ENCODE results near the gene PLEKHG7. TPM values are rescaled to one million over a fixed set of nuclear protein-coding genes. Genes with fewer than 3 reads are reported as not detected.

The PLEKHG7 gene
- total RNA-seq, 2 donors from 2014 or later = not detected

- WGBS, 2 experiments (ENCODE audit: insufficient coverage in 1 of 2, insufficient read length in 1 of 2) = 89 to 91% methylated on average over 2 to 4 of the region's 4 CpGs
- H3K27ac ChIP-seq (ENCODE audit: low read depth, low read length) = no peak overlapping the region
- no peaks in the 10 kb centered on the region for H3K27me3 ChIP-seq (ENCODE audit: control insufficient read depth, insufficient read depth, low read length, poor library complexity, severe bottlenecking)
- no peak for TF ChIP-seq CTCF (conservative IDR thresholded peaks at IDR 0.05)
- peak; percentile 67 for DNase-seq
- Mint-ChIP-seq H3K4me1 (no peaks in the 10 kb centered on the region), H3K9me3 (no peaks in the 10 kb centered on the region), H3K27me3 (ENCODE audit: insufficient read depth) (no peaks in the 10 kb centered on the region), H3K4me3 (no peak overlapping the region), H3K36me3 (ENCODE audit: low read depth) (no peaks in the 10 kb centered on the region), H3K27ac (no peak overlapping the region)
- H3K4me1 ChIP-seq (ENCODE audit: control insufficient read depth, insufficient read depth, low read length) = no peaks in the 10 kb centered on the region
- H3K36me3 ChIP-seq (ENCODE audit: control insufficient read depth, insufficient read depth, low read length) = no peaks in the 10 kb centered on the region
- no peak overlapping the region for H3K9ac ChIP-seq (ENCODE audit: extremely low read depth, low read length, poor library complexity, severe bottlenecking)
- H3K9me3 ChIP-seq (ENCODE audit: control insufficient read depth, low read length) = no peaks in the 10 kb centered on the region
- H3K4me3 ChIP-seq (ENCODE audit: low read length) = no peak overlapping the region
These were observed 36.3 kb downstream of the PLEKHG7 start for GRCh38 chr12:92739113-92739512.

- Mint-ChIP-seq H3K4me1 (no peaks in the 10 kb centered on the region), H3K36me3 (ENCODE audit: low read depth) (no peaks in the 10 kb centered on the region), H3K27ac (no peak overlapping the region), H3K27me3 (ENCODE audit: insufficient read depth) (no peaks in the 10 kb centered on the region), H3K9me3 (no peaks in the 10 kb centered on the region), H3K4me3 (no peak overlapping the region)
- Histone ChIP-seq H3K27ac (ENCODE audit: low read depth, low read length) (no peak overlapping the region), H3K27me3 (ENCODE audit: control insufficient read depth, insufficient read depth, low read length, poor library complexity, severe bottlenecking) (no peaks in the 10 kb centered on the region), H3K9ac (ENCODE audit: extremely low read depth, low read length, poor library complexity, severe bottlenecking) (no peak overlapping the region), H3K36me3 (ENCODE audit: control insufficient read depth, insufficient read depth, low read length) (no peaks in the 10 kb centered on the region), H3K9me3 (ENCODE audit: control insufficient read depth, low read length) (no peaks in the 10 kb centered on the region), H3K4me3 (ENCODE audit: low read length) (no peak overlapping the region), H3K4me1 (ENCODE audit: control insufficient read depth, insufficient read depth, low read length) (no peaks in the 10 kb centered on the region)
- DNase-seq = no peak
- TF ChIP-seq CTCF (conservative IDR thresholded peaks at IDR 0.05) = no peak
These were observed 37.6 kb downstream of the PLEKHG7 start for GRCh38 chr12:92740411-92740810.

GRCh38 chr12:92743026-92743425 lies 40.2 kb downstream of the PLEKHG7 start:
- no peak for TF ChIP-seq CTCF (conservative IDR thresholded peaks at IDR 0.05)
- Histone ChIP-seq H3K9ac (ENCODE audit: extremely low read depth, low read length, poor library complexity, severe bottlenecking) (no peak overlapping the region), H3K27ac (ENCODE audit: low read depth, low read length) (no peak overlapping the region), H3K27me3 (ENCODE audit: control insufficient read depth, insufficient read depth, low read length, poor library complexity, severe bottlenecking) (no peaks in the 10 kb centered on the region), H3K36me3 (ENCODE audit: control insufficient read depth, insufficient read depth, low read length) (no peaks in the 10 kb centered on the region), H3K4me1 (ENCODE audit: control insufficient read depth, insufficient read depth, low read length) (no peaks in the 10 kb centered on the region), H3K4me3 (ENCODE audit: low read length) (no peak overlapping the region), H3K9me3 (ENCODE audit: control insufficient read depth, low read length) (no peaks in the 10 kb centered on the region)
- no peak for DNase-seq
- Mint-ChIP-seq H3K36me3 (ENCODE audit: low read depth) (no peaks in the 10 kb centered on the region), H3K4me3 (no peak overlapping the region), H3K27ac (no peak overlapping the region), H3K27me3 (ENCODE audit: insufficient read depth) (no peaks in the 10 kb centered on the region), H3K4me1 (no peaks in the 10 kb centered on the region), H3K9me3 (no peaks in the 10 kb centered on the region)
- 91 to 92% methylated on average over 2 to 3 of the region's 3 CpGs for WGBS, 2 experiments (ENCODE audit: insufficient coverage in 1 of 2, insufficient read length in 1 of 2)
